GM23338 (cell line): ENCODE measurements around the gene OR1S2. TPM values are rescaled to one million over a fixed set of nuclear protein-coding genes. Genes with fewer than 3 reads are reported as not detected.

Experiments used
- ATAC-seq: fragments of 200-7000 bp; cut with Tn5 transposase; 3 replicates; pipeline ENCODE4 v1.9.1; 2020
- DNase-seq: peaks from one replicate; pipeline ENCODE4 v3.0.0-alpha.2; 2015; ENCODE audit warnings: low spot score
- H2AFZ ChIP-seq: fragments of 200-600 bp; sonication (generic); 2 replicates; pipeline ENCODE4 v1.8.0; 2016; ENCODE audit warnings: antibody characterized with exemption, mild to moderate bottlenecking, moderate library complexity
- H3F3A ChIP-seq: fragments of 200-600 bp; sonication (generic); replicated peaks from 2 replicates; pipeline ENCODE4 v1.8.0; 2017; ENCODE audit warnings: antibody characterized with exemption, mixed run types, low read depth
- H3K27ac ChIP-seq: fragments of 200-600 bp; sonication (generic); 2 replicates; pipeline ENCODE4 v1.6.1; 2016; ENCODE audit warnings: low read depth
- H3K27me3 ChIP-seq: fragments of 200-600 bp; sonication (generic); 2 replicates; pipeline ENCODE4 v1.8.0; 2016; ENCODE audit warnings: mild to moderate bottlenecking, mixed run types, moderate library complexity; ENCODE audit not compliant: insufficient read depth
- H3K36me3 ChIP-seq: fragments of 200-600 bp; sonication (generic); 2 replicates; pipeline ENCODE4 v1.8.0; 2016; ENCODE audit warnings: mild to moderate bottlenecking; ENCODE audit not compliant: insufficient read depth
- H3K4me1 ChIP-seq: fragments of 200-600 bp; sonication (generic); 2 replicates; pipeline ENCODE4 v1.8.0; 2016; ENCODE audit warnings: mild to moderate bottlenecking, moderate library complexity; ENCODE audit not compliant: insufficient read depth
- H3K4me2 ChIP-seq: fragments of 200-600 bp; sonication (generic); 2 replicates; pipeline ENCODE4 v1.7.1; 2017; ENCODE audit warnings: mixed run types
- H3K4me3 ChIP-seq: fragments of 200-600 bp; sonication (generic); 2 replicates; pipeline ENCODE4 v1.6.1; 2016; ENCODE audit warnings: mixed run types
- H3K79me2 ChIP-seq: fragments of 200-600 bp; sonication (generic); replicated peaks from 2 replicates; pipeline ENCODE4 v1.8.0; 2017; ENCODE audit warnings: mild to moderate bottlenecking; ENCODE audit not compliant: insufficient read depth
- H3K9me2 ChIP-seq: fragments of 200-600 bp; sonication (generic); 2 replicates; pipeline ENCODE4 v1.8.0; 2017; ENCODE audit not compliant: insufficient read depth
- H4K20me1 ChIP-seq: fragments of 200-600 bp; sonication (generic); replicated peaks from 2 replicates; pipeline ENCODE4 v1.8.0; 2017; ENCODE audit warnings: mild to moderate bottlenecking; ENCODE audit not compliant: insufficient read depth
- H3K27ac Mint-ChIP-seq: 2 replicates; pipeline ENCODE4 v1.8.0; 2020; ENCODE audit warnings: inconsistent platforms, mild to moderate bottlenecking, moderate library complexity, mixed read lengths
- H3K27me3 Mint-ChIP-seq: 3 replicates; pipeline ENCODE4 v1.8.0; 2022; ENCODE audit warnings: low read depth, mild to moderate bottlenecking, moderate library complexity, mixed read lengths, inconsistent platforms; ENCODE audit not compliant: insufficient read depth, poor library complexity
- H3K36me3 Mint-ChIP-seq: 3 replicates; pipeline ENCODE4 v1.8.0; 2021; ENCODE audit warnings: low read depth, mild to moderate bottlenecking, inconsistent platforms, moderate library complexity, mixed read lengths
- H3K4me1 Mint-ChIP-seq: 3 replicates; pipeline ENCODE4 v1.8.0; 2020; ENCODE audit warnings: mild to moderate bottlenecking, inconsistent platforms, mixed read lengths
- H3K4me3 Mint-ChIP-seq: 3 replicates; pipeline ENCODE4 v1.8.0; 2021; ENCODE audit warnings: moderate library complexity, mild to moderate bottlenecking, inconsistent platforms, mixed read lengths
- H3K9me3 Mint-ChIP-seq: 3 replicates; pipeline ENCODE4 v1.8.0; 2020; ENCODE audit warnings: moderate library complexity, mild to moderate bottlenecking, inconsistent platforms, mixed read lengths
- CREB1 ChIP-seq: fragments of 250-450 bp; sonication (Bioruptor Pico); IDR thresholded peaks from 2 replicates; pipeline ENCODE4 v1.5.0; 2020; ENCODE audit warnings: low read depth, mild to moderate bottlenecking, moderate library complexity
- CTCF ChIP-seq, 2 experiments: fragments of 200-600 bp in 1 of 2; sonication (generic) in 1 of 2; conservative IDR thresholded peaks; 2 replicates each; pipeline versions ENCODE4 v1.5.1 to v1.6.1; 2016 to 2017; ENCODE audit warnings: antibody characterized with exemption in 2 of 2, low read depth in 2 of 2, mild to moderate bottlenecking in 2 of 2, moderate library complexity in 1 of 2
- EZH2 ChIP-seq: fragments of 200-600 bp; sonication (generic); IDR thresholded peaks from one replicate; pipeline ENCODE4 v1.8.0; 2017; ENCODE audit warnings: antibody characterized with exemption, mild to moderate bottlenecking, low read depth; ENCODE audit not compliant: unreplicated experiment
- EZH2phosphoT487 ChIP-seq: fragments of 200-600 bp; sonication (generic); IDR thresholded peaks from one replicate; pipeline ENCODE4 v1.8.1; 2018; ENCODE audit warnings: antibody characterized with exemption; ENCODE audit not compliant: unreplicated experiment
- JUNB ChIP-seq: IDR thresholded peaks from one replicate; pipeline ENCODE4 v1.6.1; 2016; ENCODE audit warnings: antibody characterized with exemption; ENCODE audit not compliant: unreplicated experiment
- NANOG ChIP-seq: IDR thresholded peaks from 2 replicates; pipeline ENCODE4 v1.6.1; 2016; ENCODE audit warnings: antibody characterized with exemption, borderline replicate concordance
- POLR2AphosphoS5 ChIP-seq: IDR thresholded peaks from 2 replicates; pipeline ENCODE4 v1.6.1; 2016; ENCODE audit warnings: antibody characterized with exemption, low read depth
- REST ChIP-seq: IDR thresholded peaks from one replicate; pipeline ENCODE4 v1.6.1; 2018; ENCODE audit warnings: antibody characterized with exemption; ENCODE audit not compliant: unreplicated experiment
- STAT1 ChIP-seq: IDR thresholded peaks from one replicate; pipeline ENCODE4 v1.6.1; 2016; ENCODE audit warnings: antibody characterized with exemption; ENCODE audit not compliant: unreplicated experiment
- ZNF114 ChIP-seq: fragments of 250-450 bp; sonication (Bioruptor Pico); IDR thresholded peaks from 2 replicates; pipeline ENCODE4 v1.5.0; 2020; ENCODE audit warnings: mild to moderate bottlenecking, moderate library complexity
- ZNF331 ChIP-seq: fragments of 250-450 bp; sonication (Bioruptor Pico); IDR thresholded peaks from 2 replicates; pipeline ENCODE4 v1.5.0; 2020; ENCODE audit warnings: low read depth, mild to moderate bottlenecking, moderate library complexity
- ZNF462 ChIP-seq: fragments of 250-450 bp; sonication (Bioruptor Pico); IDR thresholded peaks from 2 replicates; pipeline ENCODE4 v1.5.0; 2020; ENCODE audit warnings: mild to moderate bottlenecking, moderate library complexity
- polyA plus RNA-seq: library from polyadenylated mRNA; unstranded; fragments of >200 nt; fragmentation: Nextera tagmentation; extraction: Ambion mirVana; gene quantifications from 2 replicates; pipeline ENCODE4 v1.2.1, GENCODE V29; 2016
- total RNA-seq: library from RNA; depleted of rRNA; stranded (reverse); fragments of >200 nt; shearing (Covaris generic); gene quantifications from 2 replicates; pipeline ENCODE4 v1.2.3, GENCODE V29; 2014
- TF ChIP-seq, protein P1 (sequence below): IDR thresholded peaks from 2 replicates; pipeline ENCODE4 v1.6.1; 2016; ENCODE audit warnings: antibody characterized with exemption

Gene OR1S2
- total and polyA plus RNA-seq, 2 experiments from 2014 or later = not detected

DNA sequence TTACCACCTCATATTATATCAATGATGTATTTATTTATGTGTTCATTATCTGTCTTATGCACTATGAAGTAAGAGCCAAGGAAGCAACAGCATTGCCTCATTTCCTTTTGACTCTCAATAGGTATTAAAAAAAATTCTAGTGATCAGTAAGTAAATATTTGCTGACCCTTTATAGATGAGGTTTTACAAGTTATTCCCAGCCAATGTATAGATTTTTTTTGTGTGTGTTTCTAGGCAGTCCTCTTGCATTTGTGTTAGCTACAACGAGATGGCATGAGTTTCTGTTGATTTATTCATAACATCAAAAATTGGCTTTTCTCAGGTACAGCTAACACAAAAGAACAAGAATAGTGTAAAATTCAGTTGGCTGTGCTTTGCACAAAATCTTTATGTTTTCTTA lies 4.7 kb downstream of the OR1S2 start (continued):
- TF ChIP-seq EZH2 (no peak), STAT1 (no peak)

GRCh38 chr11:58195939-58196338 lies 8.0 kb downstream of the OR1S2 start:
- H3K27me3 ChIP-seq = no peaks in the 10 kb centered on the region
- no peak for DNase-seq
- H3K79me2 ChIP-seq = no peaks in the 10 kb centered on the region
- H2AFZ ChIP-seq = no peak overlapping the region
- no peaks in the 10 kb centered on the region for H4K20me1 ChIP-seq
- TF ChIP-seq STAT1 (no peak), EZH2 (no peak), NANOG (no peak), ZNF331 (CRISPR knock-in tag) (no peak), REST (no peak), CREB1 (CRISPR knock-in tag) (no peak), CTCF (conservative IDR thresholded peaks at IDR 0.05; ENCODE audit: low read depth in 2 of 2) (no peak), ZNF114 (CRISPR knock-in tag) (no peak), EZH2phosphoT487 (no peak), ZNF462 (no peak), JUNB (no peak), POLR2AphosphoS5 (no peak)
- TF ChIP-seq, protein P1, sequence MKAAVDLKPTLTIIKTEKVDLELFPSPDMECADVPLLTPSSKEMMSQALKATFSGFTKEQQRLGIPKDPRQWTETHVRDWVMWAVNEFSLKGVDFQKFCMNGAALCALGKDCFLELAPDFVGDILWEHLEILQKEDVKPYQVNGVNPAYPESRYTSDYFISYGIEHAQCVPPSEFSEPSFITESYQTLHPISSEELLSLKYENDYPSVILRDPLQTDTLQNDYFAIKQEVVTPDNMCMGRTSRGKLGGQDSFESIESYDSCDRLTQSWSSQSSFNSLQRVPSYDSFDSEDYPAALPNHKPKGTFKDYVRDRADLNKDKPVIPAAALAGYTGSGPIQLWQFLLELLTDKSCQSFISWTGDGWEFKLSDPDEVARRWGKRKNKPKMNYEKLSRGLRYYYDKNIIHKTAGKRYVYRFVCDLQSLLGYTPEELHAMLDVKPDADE = no peak
- peaks cover 17% of the 10 kb centered on the region; the same call in 1 of the 2 replicates for H3K9me2 ChIP-seq
- no peaks in the 10 kb centered on the region for H3K4me1 ChIP-seq
- no peak overlapping the region for H3K4me2 ChIP-seq
- peaks cover 3% of the 10 kb centered on the region for H3K27me3 Mint-ChIP-seq
- H3K27ac Mint-ChIP-seq = no peak overlapping the region
- no peaks in the 10 kb centered on the region for H3K36me3 ChIP-seq
- H3K9me3 Mint-ChIP-seq = peaks cover 28% of the 10 kb centered on the region
- H3F3A ChIP-seq = no peaks in the 10 kb centered on the region
- H3K4me3 ChIP-seq = no peak overlapping the region
- no peaks in the 10 kb centered on the region for H3K4me1 Mint-ChIP-seq
- H3K4me3 Mint-ChIP-seq = no peak overlapping the region
- no peak overlapping the region for H3K27ac ChIP-seq
- no peak for ATAC-seq
- H3K36me3 Mint-ChIP-seq = no peaks in the 10 kb centered on the region
